Left cardiac atrium (tissue), 4 donors: ENCODE results near the gene MAP3K3. TPM values are rescaled to one million over a fixed set of nuclear protein-coding genes. Genes with fewer than 3 reads are reported as not detected.

ENCODE experiments used
- ATAC-seq, 2 donors: fragments of 200-7000 bp; cut with Tn5 transposase; one replicate each; pipeline ENCODE4 v1.9.1; 2020; ENCODE audit warnings: mild to moderate bottlenecking in 2 of 2, moderate library complexity in 2 of 2
- DNase-seq: peaks from one replicate; pipeline ENCODE4 v3.0.0-alpha.2; 2020
- intact Hi-C, 2 donors: fragments of 100-400 bp; cut with DNase I; formaldehyde crosslinking; loops; one replicate each; pipeline versions ENCODE4 v1.14.1 to v1.15.1; 2022 to 2023
- long read RNA-seq: library from polyadenylated mRNA; unstranded; transcript quantifications from one replicate; pipeline ENCODE4 v2.0.0, GENCODE V29; 2021
- total RNA-seq, 2 donors: library from RNA; stranded (reverse); fragmentation: NEBNext Ultra II Directional; extraction: Animal tissue kit (Norgen Biotek cat#: 25700); gene quantifications; one replicate each; pipeline ENCODE4 v1.2.1, GENCODE V29; 2021
- donor health status: DM: no; HTN: yes; CAD: no.
- donor health status: DM: no; HTN: yes; CAD: no; lungs with severe emphysema.
- donor health status: DM: yes; HTN: yes; CAD: no.
- donor health status: Dilated cardiomyopathy.

MAP3K3 gene
- 10 to 100 TPM; 38.2 to 45.3 TPM for total RNA-seq
- long read RNA-seq, full-length matches to known transcripts: 2 of 15 reads
- long read RNA-seq, partial matches to known transcripts: 12 of 15 reads
- long read RNA-seq, other reads (novel, unspliced or antisense): 1 of 15 reads

- DNase-seq: peak; percentile 99
- intact Hi-C loops: loop anchor here in 1 of 2 donors (5.0 kb wide), 1 partner anchor 70 kb away; the partner anchor contains the start of gene DCAF7
- peak; percentile 95 to 97 for ATAC-seq
Measured at GRCh38 chr17:63621684-63622573, at the start of gene MAP3K3. TSS of gene MAP3K3 (plus strand) at chr17:63622417. CDS start at chr17:63622760, 343 bp downstream.

DNA sequence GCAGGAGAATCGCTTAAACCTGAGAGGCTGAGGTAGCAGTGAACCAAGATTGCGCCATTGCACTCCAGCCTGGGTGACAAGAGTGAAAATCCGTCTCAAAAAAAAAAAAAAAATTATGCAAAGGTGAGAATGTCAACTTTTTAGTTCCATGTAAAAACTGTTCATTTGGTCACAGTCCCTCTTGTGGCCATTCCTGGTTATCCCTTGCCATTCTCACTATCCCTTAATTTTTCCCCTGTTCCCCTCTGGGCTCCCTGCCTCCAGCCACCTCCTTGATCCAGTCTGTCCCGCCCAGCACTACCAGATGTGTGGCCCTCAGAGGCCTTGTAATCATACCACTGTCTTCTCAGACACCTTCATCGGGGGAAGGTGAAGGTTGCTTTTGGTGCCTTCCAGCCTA, 48.6 kb upstream of the MAP3K3 start:
- intact Hi-C loops: no loop called here
- ATAC-seq: no peak
- no peak for DNase-seq

DNA sequence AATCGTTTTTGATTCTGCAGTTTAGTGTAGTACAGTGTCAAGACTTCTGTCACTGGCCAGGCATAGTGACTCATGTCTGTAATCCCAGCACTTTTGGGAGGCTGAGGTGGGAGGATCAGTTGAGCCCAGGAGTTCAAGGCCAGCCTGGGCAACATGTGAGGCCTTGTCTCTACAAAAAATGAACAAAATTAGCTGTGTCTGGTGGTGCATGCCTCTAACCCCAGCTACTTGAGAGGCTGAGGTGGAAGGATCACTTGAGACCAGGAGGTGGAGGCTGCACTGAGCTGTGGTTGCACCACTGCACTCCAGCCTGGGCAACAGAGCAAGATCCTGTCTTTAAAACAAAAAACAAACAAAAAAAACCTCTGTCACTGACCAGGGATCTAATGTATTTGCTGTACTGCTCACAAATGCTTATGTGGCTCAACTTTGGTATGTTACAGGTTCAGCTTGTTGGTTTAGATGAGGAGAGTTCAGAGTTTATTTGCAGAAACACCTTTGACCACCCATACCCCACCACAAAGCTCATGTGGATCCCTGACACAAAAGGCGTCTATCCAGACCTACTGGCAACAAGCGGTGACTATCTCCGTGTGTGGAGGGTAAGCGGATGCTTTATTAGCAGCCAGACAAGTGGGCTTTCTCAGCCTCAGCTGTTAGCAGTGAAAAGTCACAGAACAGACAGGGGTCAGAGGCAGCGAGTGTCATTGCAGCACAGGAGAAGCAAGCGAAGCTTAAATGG, 44.0 kb upstream of the MAP3K3 start:
- DNase-seq (no peak), ATAC-seq (peak in 1 of 2 donors; percentile 55)
- intact Hi-C loops: no loop called here

- intact Hi-C loops: no loop called here
- DNase-seq (no peak), ATAC-seq (peak in 1 of 2 donors; percentile 41)
Measured at GRCh38 chr17:63578769-63579111, 43.5 kb upstream of the MAP3K3 start.

DNA sequence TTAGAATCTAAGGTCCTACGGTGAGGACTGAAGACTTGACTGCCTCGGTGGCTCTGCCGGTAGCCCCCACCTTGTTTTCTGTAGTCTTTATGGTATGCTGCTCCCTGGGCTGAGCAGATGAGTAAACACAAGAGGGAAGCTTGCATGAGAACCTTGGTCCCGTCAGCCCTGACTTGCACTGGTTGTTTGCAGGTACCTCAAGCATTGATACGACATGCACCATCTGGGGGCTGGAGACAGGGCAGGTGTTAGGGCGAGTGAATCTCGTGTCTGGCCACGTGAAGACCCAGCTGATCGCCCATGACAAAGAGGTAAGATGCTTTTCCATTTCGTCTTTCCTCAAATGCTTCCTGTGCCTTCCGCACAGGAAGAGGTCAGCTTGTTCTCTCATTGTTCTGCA, 42.6 kb upstream of the MAP3K3 start:
- ATAC-seq: no peak
- DNase-seq: no peak

GRCh38 chr17:63587770-63588169, 34.4 kb upstream of the MAP3K3 start:
- no peak for ATAC-seq
- no peak for DNase-seq
- intact Hi-C loops: no loop called here

More for the DNA sequence above, 42.6 kb upstream of the MAP3K3 start:
- intact Hi-C loops: no loop called here

DNA sequence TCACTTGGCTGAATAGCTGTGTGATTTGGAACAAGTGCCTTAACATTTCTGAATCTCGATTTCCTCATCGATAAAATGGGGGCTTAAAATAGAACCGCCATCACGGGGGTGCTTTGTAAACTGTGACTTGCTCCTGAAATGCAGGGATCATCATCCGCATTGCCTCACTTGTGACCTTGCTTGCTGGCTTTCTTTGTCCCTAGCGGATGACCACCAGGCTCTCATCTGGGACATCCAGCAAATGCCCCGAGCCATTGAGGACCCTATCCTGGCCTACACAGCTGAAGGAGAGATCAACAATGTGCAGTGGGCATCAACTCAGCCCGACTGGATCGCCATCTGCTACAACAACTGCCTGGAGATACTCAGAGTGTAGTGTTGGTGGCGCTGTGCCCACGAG, 33.4 kb upstream of the MAP3K3 start:
- intact Hi-C loops: no loop called here
- no peak for DNase-seq
- ATAC-seq: no peak

GRCh38 chr17:63589646-63590045, 32.6 kb upstream of the MAP3K3 start:
- intact Hi-C loops: no loop called here
- ATAC-seq (no peak), DNase-seq (no peak)

DNA sequence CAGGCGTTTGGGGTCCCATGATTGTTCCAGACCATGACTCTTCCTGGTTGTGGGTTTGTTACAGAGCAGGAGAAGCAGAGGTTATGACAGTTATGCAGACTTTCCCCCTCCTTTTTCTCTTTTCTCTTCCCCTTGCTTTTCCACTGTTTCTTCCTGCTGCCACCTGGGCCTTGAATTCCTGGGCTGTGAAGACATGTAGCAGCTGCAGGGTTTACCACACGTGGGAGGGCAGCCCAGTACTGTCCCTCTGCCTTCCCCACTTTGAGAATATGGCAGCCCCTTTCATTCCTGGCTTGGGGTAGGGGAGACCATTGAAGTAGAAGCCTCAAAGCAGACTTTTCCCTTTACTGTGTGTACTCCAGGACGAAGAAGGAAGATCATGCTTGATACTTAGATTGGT, 29.4 kb upstream of the MAP3K3 start:
- intact Hi-C loops: no loop called here
- DNase-seq (no peak), ATAC-seq (no peak)

GRCh38 chr17:63595132-63595531, 27.1 kb upstream of the MAP3K3 start:
- ATAC-seq: no peak
- intact Hi-C loops: no loop called here

DNA sequence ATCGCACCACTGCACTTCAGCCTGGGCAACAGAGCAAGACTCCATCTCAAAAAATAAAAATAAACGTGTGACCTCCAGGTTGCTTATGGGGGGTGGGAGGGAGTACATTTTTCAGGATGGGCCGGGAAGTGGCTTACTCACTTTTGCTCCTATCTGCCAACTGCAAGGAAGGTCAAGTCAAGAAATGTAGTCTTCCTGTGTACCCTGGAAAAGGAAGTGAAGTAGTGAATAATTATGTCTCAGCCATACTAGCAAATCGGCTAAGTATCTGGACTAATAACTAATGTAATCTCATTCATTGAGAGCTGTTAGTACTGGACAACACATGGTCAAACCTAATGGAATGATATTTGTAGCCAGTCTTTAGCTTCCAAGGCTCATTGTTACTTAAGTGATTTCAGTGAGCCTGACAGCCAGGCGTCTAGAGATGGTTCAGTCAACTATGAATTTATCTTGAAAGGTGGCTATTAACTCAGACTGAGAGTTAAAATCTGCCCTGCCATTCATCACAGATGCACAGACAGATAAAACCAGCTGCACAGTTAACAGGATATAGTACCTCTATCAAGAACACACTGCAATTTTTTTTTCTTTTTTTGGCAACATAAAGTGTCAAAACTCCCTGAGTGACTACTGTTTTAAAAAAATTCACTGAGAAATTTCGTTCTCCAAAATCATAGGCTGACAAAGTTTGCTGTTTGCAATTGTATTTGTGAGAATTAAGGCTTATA, 25.2 kb upstream of the MAP3K3 start:
- intact Hi-C loops: no loop called here
- DNase-seq (no peak), ATAC-seq (no peak)

More at GRCh38 chr17:63595132-63595531, 27.1 kb upstream of the MAP3K3 start:
- DNase-seq: no peak

DNA sequence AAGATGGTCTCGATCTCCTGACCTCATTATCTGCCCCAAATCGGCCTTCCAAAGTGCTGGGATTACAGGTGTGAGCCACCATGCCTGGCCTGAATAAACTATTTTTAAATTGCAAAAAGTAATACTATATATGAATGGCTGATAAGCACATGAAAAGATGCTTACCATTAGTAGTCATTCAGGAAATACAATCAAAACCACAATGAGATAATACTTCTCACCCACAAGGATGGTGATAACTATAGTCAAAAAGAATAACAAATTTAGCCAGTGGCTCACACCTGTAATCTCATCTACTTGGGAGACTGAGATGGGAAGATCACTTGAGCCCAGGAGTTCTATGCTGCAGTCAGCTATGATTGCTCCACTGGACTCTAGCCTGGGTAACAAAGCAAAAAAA, 23.9 kb upstream of the MAP3K3 start:
- DNase-seq: no peak
- no peak for ATAC-seq
- intact Hi-C loops: no loop called here

GRCh38 chr17:63600569-63601438, 21.4 kb upstream of the MAP3K3 start, which contains the start of gene TACO1:
TSS of gene TACO1 (plus strand) at chr17:63600895. CDS start at chr17:63601084, 189 bp downstream.
- DNase-seq (peak; percentile 84), ATAC-seq (peak; percentile 95 to 97)
- intact Hi-C loops: no loop called here

DNA sequence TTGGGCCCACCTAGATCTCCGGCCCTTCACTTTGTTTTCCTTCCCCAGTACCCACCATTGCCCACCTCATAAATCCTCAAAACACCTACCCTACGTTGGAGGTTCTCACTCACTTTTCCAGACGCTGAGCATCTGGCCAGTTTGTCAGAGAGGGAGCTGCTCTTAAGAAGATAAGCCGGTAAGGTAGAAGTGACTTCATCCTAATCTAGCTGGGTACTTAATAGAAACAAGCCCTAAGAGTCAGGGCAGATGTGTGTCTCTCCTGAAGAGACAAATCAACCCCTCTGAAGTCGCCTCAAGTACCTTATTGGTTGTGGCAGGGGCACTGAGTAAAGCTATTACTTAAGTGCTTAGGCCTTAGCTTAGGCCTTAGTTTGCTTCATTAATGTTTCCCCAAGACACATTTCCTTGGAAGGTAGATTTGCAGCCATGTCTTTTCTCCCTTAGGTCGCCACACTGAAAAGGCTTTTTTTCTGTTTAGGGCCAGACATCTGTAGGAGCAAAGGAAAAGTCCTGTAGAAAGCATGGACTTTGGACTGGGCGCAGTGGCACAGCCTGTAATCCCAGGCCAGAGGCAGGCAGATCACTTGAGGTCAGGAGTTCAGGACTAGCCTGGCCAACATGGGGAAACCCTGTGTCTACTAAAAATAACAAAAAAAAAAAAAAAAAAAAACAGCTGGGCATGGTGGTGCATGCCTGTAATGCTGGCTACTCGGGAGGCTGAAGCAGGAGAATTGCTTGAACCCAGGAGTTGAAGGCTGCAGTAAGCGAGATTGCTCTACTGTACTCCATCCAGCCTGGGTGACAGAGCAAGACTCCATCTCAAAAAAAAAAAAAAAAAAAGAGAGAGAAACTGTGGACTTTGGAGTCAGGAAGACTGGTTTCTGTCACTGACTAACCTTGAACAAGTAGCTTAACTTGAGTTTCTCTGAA, 20.5 kb upstream of the MAP3K3 start:
- ATAC-seq (peak; percentile 6 to 9), DNase-seq (no peak)
- intact Hi-C loops: no loop called here

- DNase-seq (no peak), ATAC-seq (no peak)
- intact Hi-C loops: loop anchor here (2.0 to 5.0 kb wide), 2 partner anchors 183 to 185 kb away; no protein-coding TSS in a partner anchor
Measured at GRCh38 chr17:63609816-63610573, 12.2 kb upstream of the MAP3K3 start.

DNA sequence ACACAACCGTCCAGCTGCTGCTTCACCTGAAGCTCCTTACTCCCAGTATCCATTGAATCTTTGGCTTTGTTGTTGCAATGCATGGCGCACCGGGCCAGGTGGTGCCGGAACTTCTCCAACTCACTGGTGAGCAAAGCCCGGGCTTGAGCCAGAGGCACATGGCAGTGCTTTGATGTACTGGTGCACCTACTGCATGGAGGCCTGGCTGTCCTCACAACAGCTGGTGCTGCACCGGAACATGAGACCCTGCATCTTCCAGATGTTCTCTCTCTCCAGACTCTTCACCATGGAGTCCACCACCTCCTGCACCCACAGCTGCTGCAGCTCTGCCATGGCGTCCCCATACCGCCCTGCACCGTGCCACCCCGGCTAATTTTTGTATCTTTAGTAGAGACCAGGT, 11.4 kb upstream of the MAP3K3 start:
- no peak for ATAC-seq

More for the DNA sequence above, 11.4 kb upstream of the MAP3K3 start:
- intact Hi-C loops: loop anchor here (2.0 to 5.0 kb wide), 2 partner anchors 184 to 186 kb away; no protein-coding TSS in a partner anchor
- no peak for DNase-seq
